ENCODE measurements around the gene MOV10.
A peak's percentile ranks its signal among the peaks of the same experiment; 100 is the strongest.
"Not testable (repeated sequence)": the region's sequence is repeated elsewhere in the genome, so short reads cannot be mapped to it uniquely, and the experiment has no call there.

Gene MOV10

DNA sequence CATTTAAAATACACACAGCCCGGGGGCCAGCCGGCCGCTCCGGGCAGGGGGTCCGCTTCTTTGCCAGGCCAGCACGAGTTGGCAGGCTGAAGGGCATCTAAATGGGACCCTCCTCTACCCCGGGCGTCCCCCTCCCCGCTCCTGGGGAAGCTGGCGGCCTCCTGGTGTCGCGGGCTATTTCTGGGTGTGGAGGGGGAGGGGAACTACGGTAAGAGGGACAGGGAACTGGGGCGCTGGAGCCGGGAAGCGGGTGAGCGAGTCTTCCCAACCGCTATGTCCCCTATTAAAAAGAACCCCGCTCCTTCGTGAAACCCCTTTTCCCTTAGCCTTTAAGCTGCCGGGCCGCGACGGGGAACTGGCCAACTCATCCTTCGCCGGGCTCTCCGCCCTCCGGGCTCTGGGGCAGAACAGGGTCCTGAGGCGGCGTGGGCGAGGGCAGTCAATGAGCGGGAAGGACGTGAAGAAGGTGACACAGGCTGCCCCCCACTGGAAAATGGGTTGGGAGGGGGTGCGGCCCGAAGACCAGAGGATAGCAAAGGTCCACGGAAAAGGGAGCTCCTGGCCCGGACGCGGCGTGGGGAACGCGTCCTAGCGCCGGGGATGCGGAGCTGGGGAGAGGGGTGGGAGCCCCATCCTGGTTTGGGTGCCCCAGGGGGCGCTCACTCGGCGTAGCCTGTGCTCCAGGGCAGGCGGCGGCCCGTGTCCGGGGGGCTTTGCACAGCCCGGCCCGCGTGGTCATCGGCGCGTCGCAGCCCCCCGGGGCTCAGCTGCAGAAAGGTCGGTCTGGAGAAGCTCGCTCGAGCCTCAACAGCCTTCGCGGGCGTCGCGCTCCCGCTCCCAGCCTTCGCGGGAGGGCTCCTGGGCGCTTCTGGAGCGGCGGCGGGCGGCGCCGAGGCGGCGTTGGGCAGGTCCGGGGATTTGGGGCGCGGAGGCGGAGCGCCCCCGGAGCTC, 40.1 kb downstream of the MOV10 start:
- DNase-seq = no peak

DNA sequence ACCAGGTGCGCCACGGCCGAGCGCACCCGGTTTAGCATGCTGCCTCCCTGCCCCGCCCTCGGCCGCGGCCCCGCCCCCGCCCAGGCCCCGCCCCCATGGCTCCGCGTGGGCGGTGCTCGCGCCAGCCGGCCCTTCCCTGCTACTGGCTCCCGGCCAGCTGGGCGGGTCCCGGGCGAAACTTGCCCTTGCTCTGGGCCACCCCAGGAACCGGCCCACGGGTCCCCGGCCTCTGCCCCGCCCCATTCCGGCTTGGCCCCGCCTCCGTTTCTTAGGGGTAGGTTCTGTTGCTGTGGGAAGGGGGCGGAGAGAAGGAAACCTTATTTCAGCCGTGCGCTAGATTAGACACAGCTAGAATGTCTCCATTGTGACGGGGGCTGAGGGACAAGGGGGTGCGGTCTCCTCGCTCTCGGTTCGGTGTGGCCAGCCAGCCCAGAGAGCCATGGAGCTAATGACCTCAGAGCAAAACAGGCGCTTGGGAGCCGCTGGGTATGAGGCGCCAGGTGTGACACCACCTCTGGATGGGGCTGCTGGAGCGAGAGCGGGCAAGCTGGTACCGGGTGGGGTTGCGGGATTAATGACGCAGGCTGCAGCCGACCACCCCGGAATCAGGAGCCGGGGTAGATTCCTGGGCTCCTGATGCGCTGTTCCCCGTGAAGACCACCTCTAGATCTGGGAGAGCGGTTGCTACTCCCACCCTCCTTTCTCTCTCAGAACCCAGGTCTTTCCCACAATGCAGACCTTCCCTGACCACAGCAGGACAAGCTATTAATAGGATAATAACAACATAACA, 41.0 kb downstream of the MOV10 start, which contains the start of gene PPM1J:
Gene PPM1J (minus strand): TSS at position 69 of the 790 bp plus-strand sequence. CDS start 31 bp downstream, at position 38.
- DNase-seq = peak; percentile 50 to 69

DNA sequence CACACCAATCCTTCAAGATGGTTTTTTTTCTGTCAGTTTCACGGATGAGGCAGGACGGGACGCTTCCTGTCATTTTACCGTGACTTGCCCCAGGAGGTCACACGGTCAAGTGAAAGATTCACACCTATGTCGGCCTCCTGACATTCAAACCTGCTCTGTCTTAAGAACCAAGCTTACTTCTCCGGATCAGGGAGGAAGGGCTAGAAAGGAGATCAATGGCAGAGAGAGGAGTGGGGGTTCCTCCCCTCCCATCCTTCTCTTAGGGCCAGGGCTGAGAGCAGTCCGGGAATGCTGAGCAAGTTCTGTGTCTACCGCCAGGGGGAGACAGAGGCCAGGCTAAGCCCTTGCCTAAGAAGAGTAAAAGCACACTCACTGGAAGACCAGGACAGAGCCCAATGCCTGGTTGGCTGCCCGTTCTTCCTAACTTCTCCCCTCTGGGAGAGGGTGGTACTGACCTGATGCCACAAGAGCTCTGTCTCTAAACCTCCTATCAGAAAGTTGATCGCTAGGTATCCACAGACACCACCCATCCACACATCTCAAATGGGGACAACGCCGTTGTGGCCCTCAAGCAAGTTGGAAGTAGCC, 41.8 kb downstream of the MOV10 start:
- DNase-seq = peak; percentile 66 to 80

DNA sequence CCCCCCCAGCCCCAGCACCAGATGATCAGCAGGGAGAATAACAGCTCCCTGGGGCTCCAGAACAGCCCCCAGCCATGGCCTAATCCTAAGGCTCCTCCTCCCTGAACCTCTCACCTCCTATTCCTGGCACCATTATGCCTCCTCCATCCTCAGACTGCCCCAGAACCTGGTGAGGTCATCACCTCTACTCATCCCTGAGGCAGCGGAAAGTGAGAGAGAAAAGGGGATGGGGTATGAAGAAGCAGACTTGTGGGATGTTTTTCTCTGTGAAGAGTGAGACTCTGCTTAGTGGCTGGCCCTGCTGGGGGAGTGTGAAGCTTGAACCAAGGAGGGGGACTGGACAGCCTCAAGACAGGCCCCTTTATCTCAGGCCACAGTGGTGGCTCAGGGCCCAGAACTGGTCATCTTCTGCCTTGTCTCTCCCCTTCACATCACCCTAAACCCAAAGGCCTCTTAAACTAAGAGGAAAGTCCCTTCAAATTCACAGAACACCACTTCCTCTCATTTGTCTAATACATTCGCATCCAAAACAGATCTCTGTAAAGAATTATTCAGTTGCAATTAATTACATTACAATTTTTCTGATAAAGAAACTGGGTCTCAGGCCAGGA, 42.9 kb downstream of the MOV10 start:
- DNase-seq = no peak

DNA sequence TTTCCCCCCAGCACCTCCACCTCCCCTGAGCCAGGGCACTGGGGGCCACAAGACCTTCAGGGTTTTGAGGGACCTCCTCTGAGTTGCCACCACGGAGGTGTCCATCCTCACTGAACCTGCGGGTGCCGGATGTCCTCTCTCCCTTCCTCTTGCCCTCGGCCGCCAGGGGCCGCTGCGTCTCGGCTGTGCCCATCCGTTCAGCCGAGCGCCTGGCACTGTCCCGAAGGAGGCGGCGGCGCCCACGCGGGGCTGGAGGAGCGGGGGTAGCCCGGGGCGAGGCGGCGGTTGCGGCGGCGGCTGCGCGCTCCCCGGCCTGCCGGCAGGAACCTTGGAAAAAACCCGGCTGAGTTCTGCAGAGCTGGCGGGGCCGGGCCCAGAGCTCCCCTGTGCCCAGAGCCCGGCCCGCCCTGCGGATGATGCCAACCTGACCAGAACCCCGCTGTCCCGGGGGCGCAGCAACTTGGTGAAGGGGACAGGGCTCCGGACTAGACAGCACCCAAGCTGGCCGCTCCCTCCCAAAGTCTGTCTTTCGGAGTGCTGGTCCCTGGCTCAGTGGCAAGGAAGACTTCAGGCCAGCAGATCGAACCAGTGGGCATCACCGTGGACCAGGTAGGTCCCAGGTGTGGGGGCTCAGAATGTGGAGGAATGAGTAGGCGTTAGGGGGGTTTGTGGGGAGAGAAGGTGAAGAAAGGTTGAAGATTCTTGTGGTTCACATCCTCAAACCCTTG, 44.4 kb downstream of the MOV10 start:
- DNase-seq = peak in 1 of 2 experiments; percentile 57

DNA sequence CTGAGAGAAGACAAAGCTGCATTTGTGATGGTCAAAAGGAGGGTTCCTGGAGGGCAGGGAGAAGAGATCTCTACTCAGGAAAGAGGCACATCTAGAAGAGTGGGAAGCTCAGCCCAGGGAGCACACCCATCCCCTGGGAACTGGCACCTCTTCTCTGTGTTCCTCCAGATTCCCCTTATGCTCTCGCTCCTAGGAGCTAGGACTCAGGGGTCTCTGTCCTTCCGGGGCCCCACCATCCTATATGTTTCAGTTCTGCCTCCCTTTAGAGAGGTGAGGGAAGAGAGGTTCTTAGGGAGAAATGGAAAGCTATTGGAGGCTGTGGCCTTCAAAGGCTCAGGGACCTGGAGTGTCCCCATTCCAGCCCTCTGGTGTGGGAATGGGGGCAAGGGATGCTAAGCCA, 45.2 kb downstream of the MOV10 start:
- no peak for DNase-seq

DNA sequence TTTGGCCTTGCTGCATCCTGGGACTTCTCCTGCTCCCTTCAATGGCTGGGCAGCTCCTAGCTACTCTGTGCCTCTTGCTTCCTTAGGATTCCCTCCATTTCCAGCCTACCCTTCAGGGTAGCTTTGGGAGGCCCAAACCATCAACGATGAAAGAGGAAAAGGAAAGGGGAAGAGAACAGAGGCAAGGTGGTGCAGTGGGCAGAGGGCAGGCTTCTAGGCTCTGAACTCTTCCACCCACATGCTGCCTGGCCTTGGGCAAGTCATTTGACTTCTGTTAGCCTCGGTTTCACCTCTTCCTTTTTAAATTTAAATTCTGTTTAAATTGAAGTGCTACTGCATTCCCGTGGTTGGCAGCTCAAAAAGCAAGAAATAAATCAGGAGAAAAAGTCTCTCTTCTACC, 46.3 kb downstream of the MOV10 start:
- no peak for DNase-seq

DNA sequence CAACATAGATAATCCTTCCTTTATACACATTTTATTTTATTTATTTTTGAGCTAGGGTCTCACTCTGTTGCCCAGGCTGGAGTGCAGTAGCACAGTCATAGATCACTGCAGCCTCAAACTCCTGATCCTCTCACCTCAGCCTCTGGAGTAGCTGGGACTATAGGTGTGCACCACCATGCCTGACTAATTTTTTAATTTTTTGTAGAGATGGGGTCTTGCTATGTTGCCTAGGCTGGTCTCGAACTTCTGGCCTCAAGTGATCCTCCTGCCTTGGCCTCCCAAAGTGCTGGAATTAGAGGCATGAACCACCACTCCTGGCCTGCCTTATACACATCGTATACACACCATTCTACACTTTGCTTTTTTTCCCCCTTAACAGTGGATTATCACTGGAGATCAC, 46.8 kb downstream of the MOV10 start:
- DNase-seq = not testable (repeated sequence)

DNA sequence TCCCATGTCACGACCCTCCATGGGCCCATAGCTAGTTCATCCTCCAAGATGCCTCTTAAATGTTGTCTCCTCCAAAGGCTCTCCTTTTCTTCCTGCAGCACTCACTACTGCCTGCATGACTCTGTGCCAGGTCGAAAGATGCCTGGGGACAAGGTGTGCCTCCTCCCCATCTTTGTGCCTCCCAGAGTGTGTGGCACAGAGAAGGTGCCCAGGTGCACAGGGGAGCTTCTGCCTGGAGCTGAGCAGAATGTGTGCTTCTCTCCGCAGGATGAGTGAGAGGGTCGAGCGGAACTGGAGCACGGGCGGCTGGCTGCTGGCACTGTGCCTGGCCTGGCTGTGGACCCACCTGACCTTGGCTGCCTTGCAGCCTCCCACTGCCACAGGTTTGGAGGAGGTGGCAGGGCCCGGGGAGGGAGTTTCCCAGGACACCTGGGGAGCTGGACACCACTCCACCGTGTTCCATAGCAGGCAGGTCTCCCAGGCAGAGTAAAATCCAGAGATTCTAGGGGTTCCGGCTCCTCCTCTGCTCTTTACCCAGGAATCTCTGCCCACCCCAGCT, 47.6 kb downstream of the MOV10 start:
- no peak for DNase-seq

DNA sequence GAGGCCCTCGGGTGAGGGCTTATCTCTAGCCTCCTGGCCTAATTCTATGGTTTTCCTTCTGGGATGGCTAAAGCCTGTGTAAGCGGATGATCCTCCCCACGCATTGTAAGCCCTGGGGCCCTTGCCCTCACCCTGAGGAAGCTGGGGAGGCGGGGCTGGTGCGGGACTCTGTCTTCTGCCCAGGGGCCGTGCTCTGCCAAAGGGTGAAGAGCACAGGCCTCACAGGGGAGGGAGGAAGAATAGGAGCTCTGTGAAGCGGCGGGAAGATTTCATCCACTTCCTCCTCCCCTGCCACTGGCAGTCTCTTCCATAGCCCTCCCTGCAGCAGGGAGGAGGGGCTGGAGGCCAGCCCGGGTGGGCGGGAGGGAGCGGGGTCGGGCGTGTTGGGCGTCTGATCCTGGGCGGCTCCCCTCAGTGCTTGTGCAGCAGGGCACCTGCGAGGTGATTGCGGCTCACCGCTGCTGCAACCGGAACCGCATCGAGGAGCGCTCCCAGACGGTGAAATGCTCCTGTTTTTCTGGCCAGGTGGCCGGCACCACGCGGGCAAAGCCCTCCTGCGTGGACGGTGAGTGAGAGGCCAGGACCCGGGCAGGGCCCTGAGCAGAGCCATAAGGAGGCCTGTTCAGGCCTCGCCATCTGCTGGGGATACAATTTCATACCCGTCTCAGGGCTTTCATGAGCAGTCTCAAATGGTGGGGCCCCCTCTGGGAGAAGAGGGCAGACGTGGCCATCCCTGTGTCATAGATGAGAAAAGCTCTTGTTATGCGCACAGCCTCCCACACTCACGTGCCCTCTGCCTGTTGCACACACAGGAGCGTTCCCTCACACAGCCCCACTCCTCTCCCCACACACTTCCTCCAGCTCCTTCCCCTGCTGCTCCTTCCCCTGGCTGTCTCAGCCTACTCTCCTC, 48.4 kb downstream of the MOV10 start:
- no peak for DNase-seq

DNA sequence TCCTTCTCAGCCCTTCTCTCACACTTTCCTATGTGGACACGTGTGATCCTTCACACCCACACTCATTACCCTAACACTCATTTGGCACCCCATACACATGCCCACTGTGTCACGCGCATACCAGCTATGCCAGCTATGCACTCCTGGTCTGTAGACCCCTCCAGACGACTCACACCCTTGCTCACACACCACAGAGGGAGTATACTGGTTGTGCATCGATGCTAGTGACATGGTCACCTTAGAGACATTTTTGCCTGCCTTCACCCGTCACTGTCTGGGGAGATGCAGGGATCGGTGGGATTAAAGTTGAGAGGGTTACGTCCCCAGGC, 49.0 kb downstream of the MOV10 start:
- DNase-seq = no peak

DNA sequence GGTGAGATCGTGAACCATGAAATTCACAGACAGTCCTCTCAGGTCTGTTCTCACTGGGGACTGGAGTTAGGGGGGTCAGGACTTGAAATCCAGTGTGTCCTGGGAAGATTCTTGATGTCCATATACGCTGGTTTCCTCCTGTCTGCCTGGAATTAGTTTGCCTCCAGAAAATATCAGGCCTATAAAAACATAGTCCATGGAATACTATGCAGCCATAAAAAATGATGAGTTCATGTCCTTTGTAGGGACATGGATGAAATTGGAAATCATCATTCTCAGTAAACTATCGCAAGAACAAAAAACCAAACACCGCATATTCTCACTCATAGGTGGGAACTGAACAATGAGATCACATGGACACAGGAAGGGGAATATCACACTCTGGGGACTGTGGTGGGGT, 49.8 kb downstream of the MOV10 start:
- DNase-seq = not testable (repeated sequence)

DNA sequence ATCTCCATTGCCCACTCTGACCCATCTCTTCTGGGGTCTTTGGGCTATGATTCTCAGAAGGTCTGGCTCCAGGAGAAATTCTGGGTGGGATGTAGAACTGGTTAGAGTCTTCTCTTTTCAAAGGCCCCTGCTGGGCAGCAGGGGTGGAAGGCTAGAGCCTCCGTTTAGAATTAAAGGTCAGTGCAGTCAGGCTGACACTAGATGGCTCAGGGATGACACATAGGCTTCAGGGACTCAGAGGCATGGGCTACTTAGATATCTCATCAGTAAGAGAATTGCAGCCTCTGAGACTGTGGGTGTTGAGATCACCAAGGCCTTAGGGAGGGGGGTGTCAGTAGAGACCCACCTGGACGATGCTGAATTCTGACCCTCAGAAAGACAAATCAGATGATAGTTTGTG, 53.3 kb downstream of the MOV10 start:
- no peak for DNase-seq

DNA sequence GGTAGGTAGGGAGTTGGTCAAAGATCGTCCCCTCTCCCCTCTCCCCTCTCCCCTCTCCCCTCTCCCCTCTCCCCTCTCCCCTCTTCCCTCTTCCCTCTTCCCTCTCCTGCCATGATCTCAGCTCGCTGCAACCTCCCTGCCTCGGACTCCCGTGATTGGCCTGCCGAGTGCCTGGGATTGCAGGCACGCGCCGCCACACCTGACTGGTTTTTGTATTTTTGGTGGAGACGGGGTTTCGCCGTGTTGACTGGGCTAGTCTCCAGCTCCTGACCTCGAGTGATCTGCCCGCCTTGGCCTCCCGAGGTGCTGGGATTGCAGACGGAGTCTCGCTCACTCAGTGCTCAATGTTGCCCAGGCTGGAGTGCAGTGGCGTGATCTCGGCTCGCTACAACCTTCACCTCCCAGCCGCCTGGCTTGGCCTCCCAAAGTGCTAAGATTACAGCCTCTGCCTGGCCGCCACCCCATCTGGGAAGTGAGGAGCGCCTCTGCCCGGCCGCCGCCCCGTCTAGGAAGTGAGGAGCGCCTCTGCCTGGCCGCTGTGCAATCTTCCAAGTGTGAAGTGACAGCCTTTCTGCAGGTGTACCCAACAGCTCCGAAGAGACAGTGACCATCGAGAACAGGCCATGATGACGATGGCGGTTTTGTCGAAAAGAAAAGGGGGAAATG, 54.0 kb downstream of the MOV10 start:
- not testable (repeated sequence) for DNase-seq

DNA sequence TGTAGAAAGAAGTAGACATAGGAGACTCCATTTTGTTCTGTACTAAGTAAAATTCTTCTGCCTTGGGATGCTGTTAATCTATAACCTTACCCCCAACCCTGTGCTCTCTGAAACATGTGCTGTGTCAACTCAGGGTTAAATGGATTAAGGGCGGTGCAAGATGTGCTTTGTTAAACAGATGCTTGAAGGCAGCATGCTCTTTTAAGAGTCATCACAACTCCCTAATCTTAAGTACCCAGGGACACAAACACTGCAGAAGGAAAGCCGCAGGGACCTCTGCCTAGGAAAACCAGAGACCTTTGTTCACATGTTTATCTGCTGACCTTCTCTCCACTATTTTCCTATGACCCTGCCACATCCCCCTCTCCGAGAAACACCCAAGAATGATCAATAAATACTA, 54.6 kb downstream of the MOV10 start:
- DNase-seq = not testable (repeated sequence)

DNA sequence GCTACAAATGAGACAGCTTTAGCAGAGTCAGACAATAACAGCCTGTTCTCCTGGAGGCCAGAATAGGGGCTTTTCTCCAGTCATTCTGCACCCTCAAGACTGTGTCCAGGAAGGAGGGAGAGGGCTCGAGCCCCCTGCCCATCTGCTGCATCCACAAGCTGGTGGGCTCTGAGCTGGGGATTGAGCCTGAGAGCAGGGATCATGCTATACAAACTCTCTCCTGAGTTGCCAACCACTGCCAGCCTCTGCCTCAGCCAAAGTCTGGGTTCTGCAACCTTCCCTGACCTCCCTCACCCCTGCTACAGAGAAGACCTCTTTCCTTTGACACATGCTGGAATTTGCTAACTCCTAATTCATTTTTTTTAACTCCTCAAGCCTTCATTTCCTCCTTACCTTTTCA, 55.5 kb downstream of the MOV10 start:
- no peak for DNase-seq

DNA sequence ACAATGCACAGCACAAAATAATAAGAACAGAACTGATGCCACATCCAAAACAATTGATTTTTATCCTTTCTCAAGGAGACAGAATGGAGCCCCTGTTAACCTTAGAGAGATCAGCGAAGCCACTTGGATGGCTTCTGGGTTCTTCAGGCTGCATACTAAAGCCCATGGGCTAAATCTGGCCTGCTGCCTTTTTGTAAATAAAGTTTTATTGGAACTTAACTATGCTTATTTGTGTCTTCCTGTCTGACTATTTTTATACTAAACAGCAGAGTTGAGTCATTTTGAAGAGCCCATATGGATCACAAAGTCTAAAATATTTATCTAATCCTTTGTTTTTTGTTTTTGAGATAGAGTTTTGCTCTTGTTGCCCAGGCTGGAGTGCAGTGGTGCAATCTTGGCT, 57.0 kb downstream of the MOV10 start:
- no peak for DNase-seq

DNA sequence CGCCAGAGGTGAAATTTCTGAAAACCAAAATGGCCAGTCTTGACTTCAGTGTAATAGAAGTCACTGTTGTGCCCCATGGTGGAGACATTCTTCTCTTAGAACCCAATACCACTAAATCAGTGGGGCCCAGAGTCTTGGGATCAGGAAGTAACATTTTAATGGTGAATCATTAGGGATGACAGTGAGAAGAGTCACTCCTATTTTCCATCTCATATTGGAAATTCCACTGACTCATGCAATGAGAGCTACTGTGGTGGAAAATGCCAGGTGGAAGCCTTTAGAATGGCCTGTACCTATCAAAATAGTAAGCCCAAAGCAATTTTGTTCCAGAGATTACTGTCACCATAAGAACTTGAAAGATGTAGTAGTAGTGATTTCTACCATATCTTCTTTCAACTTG, 61.3 kb downstream of the MOV10 start:
- DNase-seq = no peak

DNA sequence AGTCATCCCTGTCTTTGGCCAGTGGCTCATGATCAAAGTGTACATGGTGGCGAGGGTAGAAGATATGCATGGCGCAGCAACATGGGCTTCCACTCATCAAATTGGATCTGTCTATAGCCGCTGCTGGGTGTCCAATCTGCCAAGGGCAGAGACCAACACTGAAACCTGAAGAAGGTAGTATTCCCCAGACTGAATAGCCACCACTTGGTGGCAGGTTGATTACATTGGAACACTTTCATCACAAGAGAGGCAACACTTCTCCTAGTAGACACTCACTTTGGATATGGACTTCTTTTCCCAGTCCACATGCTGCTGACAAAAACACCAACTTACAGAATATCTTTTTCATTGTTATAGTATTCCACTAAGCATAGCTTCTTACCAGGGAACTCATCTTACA, 63.1 kb downstream of the MOV10 start:
- no peak for DNase-seq

Data from NCI-H187 (cell line).